ENCODE results near the gene DOK4. TPM values are rescaled to one million over a fixed set of nuclear protein-coding genes. Genes with fewer than 3 reads are reported as not detected.
A peak's percentile ranks its signal among the peaks of the same experiment; 100 is the strongest.

Gene DOK4
- polyA plus RNA-seq, 2 donors, result 27.6 to 33.7 TPM

GRCh38 chr16:57478396-57479204 lies 7.7 kb downstream of the DOK4 start:
- Histone ChIP-seq H3K9me3 (ENCODE audit: control insufficient read depth in 2 of 2, insufficient read depth in 1 of 2, low read depth in 1 of 2, low read length in 1 of 2) (no peaks in the 10 kb centered on the region), H3K27ac (ENCODE audit: low read depth in 2 of 2, low read length in 1 of 2) (no peak overlapping the region), H3K27me3 (ENCODE audit: control insufficient read depth in 1 of 2, insufficient read depth in 2 of 2, low read length in 2 of 2) (no peaks in the 10 kb centered on the region), H3K4me3 (ENCODE audit: low read depth in 1 of 2, low read length in 2 of 2) (peak overlapping the region in 1 of 2 donors; percentile 45), H3K36me3 (ENCODE audit: control insufficient read depth in 2 of 2, insufficient read depth in 2 of 2, low read length in 1 of 2) (peaks cover 4 to 29% of the 10 kb centered on the region in 2 donors), H3K4me1 (ENCODE audit: control insufficient read depth in 2 of 2, insufficient read depth in 2 of 2, low read length in 1 of 2) (peaks cover 4 to 19% of the 10 kb centered on the region in 2 donors)
- WGBS, 2 donors, result 52 to 56% methylated on average over 15 of the region's 15 CpGs

- peaks cover 4 to 18% of the 10 kb centered on the region in 2 donors for H3K4me1 ChIP-seq (ENCODE audit: control insufficient read depth in 2 of 2, insufficient read depth in 2 of 2, low read length in 1 of 2)
- no peak overlapping the region for H3K27ac ChIP-seq (ENCODE audit: low read depth in 2 of 2, low read length in 1 of 2)
- H3K27me3 ChIP-seq (ENCODE audit: control insufficient read depth in 1 of 2, insufficient read depth in 2 of 2, low read length in 2 of 2), result no peaks in the 10 kb centered on the region
- H3K9me3 ChIP-seq (ENCODE audit: control insufficient read depth in 2 of 2, insufficient read depth in 1 of 2, low read depth in 1 of 2, low read length in 1 of 2), result no peaks in the 10 kb centered on the region
- peaks cover 10 to 29% of the 10 kb centered on the region in 2 donors for H3K36me3 ChIP-seq (ENCODE audit: control insufficient read depth in 2 of 2, insufficient read depth in 2 of 2, low read length in 1 of 2)
- H3K4me3 ChIP-seq (ENCODE audit: low read depth in 1 of 2, low read length in 2 of 2), result no peak overlapping the region
- 67 to 68% methylated on average over 9 of the region's 9 CpGs for WGBS, 2 donors
These were observed 8.6 kb downstream of the DOK4 start for GRCh38 chr16:57477531-57478202.

GRCh38 chr16:57476546-57477410 lies 9.5 kb downstream of the DOK4 start:
- 90 to 91% methylated on average over 6 of the region's 6 CpGs for WGBS, 2 donors
- peaks cover 4 to 18% of the 10 kb centered on the region in 2 donors for H3K4me1 ChIP-seq (ENCODE audit: control insufficient read depth in 2 of 2, insufficient read depth in 2 of 2, low read length in 1 of 2)

GRCh38 chr16:57475711-57476339 lies 10.5 kb downstream of the DOK4 start:
- H3K4me1 ChIP-seq (ENCODE audit: control insufficient read depth in 2 of 2, insufficient read depth in 2 of 2, low read length in 1 of 2), result peaks cover 4 to 18% of the 10 kb centered on the region in 2 donors

More at GRCh38 chr16:57476546-57477410, 9.5 kb downstream of the DOK4 start:
- Histone ChIP-seq H3K27me3 (ENCODE audit: control insufficient read depth in 1 of 2, insufficient read depth in 2 of 2, low read length in 2 of 2) (no peaks in the 10 kb centered on the region), H3K4me3 (ENCODE audit: low read depth in 1 of 2, low read length in 2 of 2) (no peak overlapping the region), H3K27ac (ENCODE audit: low read depth in 2 of 2, low read length in 1 of 2) (no peak overlapping the region), H3K36me3 (ENCODE audit: control insufficient read depth in 2 of 2, insufficient read depth in 2 of 2, low read length in 1 of 2) (peaks cover 14 to 34% of the 10 kb centered on the region in 2 donors), H3K9me3 (ENCODE audit: control insufficient read depth in 2 of 2, insufficient read depth in 1 of 2, low read depth in 1 of 2, low read length in 1 of 2) (no peaks in the 10 kb centered on the region)

GRCh38 chr16:57474671-57475661 lies 11.3 kb downstream of the DOK4 start:
- Histone ChIP-seq H3K27ac (ENCODE audit: low read depth in 2 of 2, low read length in 1 of 2) (no peak overlapping the region), H3K9me3 (ENCODE audit: control insufficient read depth in 2 of 2, insufficient read depth in 1 of 2, low read depth in 1 of 2, low read length in 1 of 2) (no peaks in the 10 kb centered on the region), H3K27me3 (ENCODE audit: control insufficient read depth in 1 of 2, insufficient read depth in 2 of 2, low read length in 2 of 2) (no peaks in the 10 kb centered on the region), H3K4me3 (ENCODE audit: low read depth in 1 of 2, low read length in 2 of 2) (no peak overlapping the region), H3K4me1 (ENCODE audit: control insufficient read depth in 2 of 2, insufficient read depth in 2 of 2, low read length in 1 of 2) (peaks cover 0 to 16% of the 10 kb centered on the region in 2 donors), H3K36me3 (ENCODE audit: control insufficient read depth in 2 of 2, insufficient read depth in 2 of 2, low read length in 1 of 2) (peaks cover 29 to 49% of the 10 kb centered on the region in 2 donors)
- 86 to 87% methylated on average over 29 to 30 of the region's 30 CpGs for WGBS, 2 donors

More at GRCh38 chr16:57475711-57476339, 10.5 kb downstream of the DOK4 start:
- Histone ChIP-seq H3K36me3 (ENCODE audit: control insufficient read depth in 2 of 2, insufficient read depth in 2 of 2, low read length in 1 of 2) (peaks cover 22 to 40% of the 10 kb centered on the region in 2 donors), H3K27me3 (ENCODE audit: control insufficient read depth in 1 of 2, insufficient read depth in 2 of 2, low read length in 2 of 2) (no peaks in the 10 kb centered on the region), H3K9me3 (ENCODE audit: control insufficient read depth in 2 of 2, insufficient read depth in 1 of 2, low read depth in 1 of 2, low read length in 1 of 2) (no peaks in the 10 kb centered on the region), H3K4me3 (ENCODE audit: low read depth in 1 of 2, low read length in 2 of 2) (no peak overlapping the region), H3K27ac (ENCODE audit: low read depth in 2 of 2, low read length in 1 of 2) (no peak overlapping the region)
- 34 to 37% methylated on average over 10 to 12 of the region's 12 CpGs for WGBS, 2 donors

GRCh38 chr16:57473906-57474305 lies 12.4 kb downstream of the DOK4 start:
- Histone ChIP-seq H3K9me3 (ENCODE audit: control insufficient read depth in 2 of 2, insufficient read depth in 1 of 2, low read depth in 1 of 2, low read length in 1 of 2) (no peaks in the 10 kb centered on the region), H3K4me1 (ENCODE audit: control insufficient read depth in 2 of 2, insufficient read depth in 2 of 2, low read length in 1 of 2) (peaks cover 0 to 16% of the 10 kb centered on the region in 2 donors), H3K36me3 (ENCODE audit: control insufficient read depth in 2 of 2, insufficient read depth in 2 of 2, low read length in 1 of 2) (peaks cover 39 to 54% of the 10 kb centered on the region in 2 donors), H3K27ac (ENCODE audit: low read depth in 2 of 2, low read length in 1 of 2) (no peak overlapping the region), H3K4me3 (ENCODE audit: low read depth in 1 of 2, low read length in 2 of 2) (no peak overlapping the region), H3K27me3 (ENCODE audit: control insufficient read depth in 1 of 2, insufficient read depth in 2 of 2, low read length in 2 of 2) (no peaks in the 10 kb centered on the region)
- 73 to 77% methylated on average over 8 of the region's 8 CpGs for WGBS, 2 donors

- no peaks in the 10 kb centered on the region for H3K27me3 ChIP-seq (ENCODE audit: control insufficient read depth in 1 of 2, insufficient read depth in 2 of 2, low read length in 2 of 2)
- WGBS, 2 donors, result 83 to 89% methylated on average over 14 of the region's 14 CpGs
- H3K27ac ChIP-seq (ENCODE audit: low read depth in 2 of 2, low read length in 1 of 2), result no peak overlapping the region
- H3K4me1 ChIP-seq (ENCODE audit: control insufficient read depth in 2 of 2, insufficient read depth in 2 of 2, low read length in 1 of 2), result peaks cover 0 to 12% of the 10 kb centered on the region in 2 donors
- peaks cover 39 to 50% of the 10 kb centered on the region in 2 donors for H3K36me3 ChIP-seq (ENCODE audit: control insufficient read depth in 2 of 2, insufficient read depth in 2 of 2, low read length in 1 of 2)
- no peak overlapping the region for H3K4me3 ChIP-seq (ENCODE audit: low read depth in 1 of 2, low read length in 2 of 2)
- H3K9me3 ChIP-seq (ENCODE audit: control insufficient read depth in 2 of 2, insufficient read depth in 1 of 2, low read depth in 1 of 2, low read length in 1 of 2), result no peaks in the 10 kb centered on the region
These were observed 13.0 kb downstream of the DOK4 start for GRCh38 chr16:57473176-57473840.

GRCh38 chr16:57472665-57473060 lies 13.6 kb downstream of the DOK4 start:
- H3K36me3 ChIP-seq (ENCODE audit: control insufficient read depth in 2 of 2, insufficient read depth in 2 of 2, low read length in 1 of 2), result peaks cover 40 to 52% of the 10 kb centered on the region in 2 donors
- no peak overlapping the region for H3K4me3 ChIP-seq (ENCODE audit: low read depth in 1 of 2, low read length in 2 of 2)
- H3K27ac ChIP-seq (ENCODE audit: low read depth in 2 of 2, low read length in 1 of 2), result peak overlapping the region in 1 of 2 donors; percentile 2
- H3K27me3 ChIP-seq (ENCODE audit: control insufficient read depth in 1 of 2, insufficient read depth in 2 of 2, low read length in 2 of 2), result no peaks in the 10 kb centered on the region
- H3K9me3 ChIP-seq (ENCODE audit: control insufficient read depth in 2 of 2, insufficient read depth in 1 of 2, low read depth in 1 of 2, low read length in 1 of 2), result no peaks in the 10 kb centered on the region
- peaks cover 0 to 11% of the 10 kb centered on the region in 2 donors for H3K4me1 ChIP-seq (ENCODE audit: control insufficient read depth in 2 of 2, insufficient read depth in 2 of 2, low read length in 1 of 2)
- WGBS, 2 donors, result 54 to 58% methylated on average over 4 of the region's 4 CpGs

Measured in esophagus (tissue), 2 donors.